IPS DF 19.7 (cell line): ENCODE results near the gene CALN1.
"Not testable (repeated sequence)": the region's sequence is repeated elsewhere in the genome, so short reads cannot be mapped to it uniquely, and the experiment has no call there.

Source experiments
- DNase-seq: peaks from one replicate; pipeline ENCODE4 v3.0.0-alpha.2; 2013; ENCODE audit warnings: low read depth, low spot score

Gene CALN1

GRCh38 chr7:72412121-72412618 lies at the start of gene CALN1:
Gene CALN1 (minus strand): TSS chr7:72412338.
- not testable (repeated sequence) for DNase-seq

- DNase-seq: no peak
Measured at GRCh38 chr7:72453471-72453870, 41.3 kb upstream of the CALN1 start.

GRCh38 chr7:72447465-72448204 lies 35.5 kb upstream of the CALN1 start:
- DNase-seq: no peak

- no peak for DNase-seq
Measured at GRCh38 chr7:72446591-72447462, 34.7 kb upstream of the CALN1 start.

GRCh38 chr7:72446131-72446530 lies 34.0 kb upstream of the CALN1 start:
- no peak for DNase-seq

- no peak for DNase-seq
Measured at GRCh38 chr7:72445580-72445979, 33.4 kb upstream of the CALN1 start.

GRCh38 chr7:72445075-72445474 lies 32.9 kb upstream of the CALN1 start:
- DNase-seq: no peak

GRCh38 chr7:72444026-72444776 lies 32.1 kb upstream of the CALN1 start:
- DNase-seq: no peak

GRCh38 chr7:72441791-72442190 lies 29.7 kb upstream of the CALN1 start:
- DNase-seq: no peak

GRCh38 chr7:72438491-72438890 lies 26.4 kb upstream of the CALN1 start:
- no peak for DNase-seq

- DNase-seq: no peak
Measured at GRCh38 chr7:72437610-72438009, 25.5 kb upstream of the CALN1 start.

GRCh38 chr7:72437061-72437585 lies 25.0 kb upstream of the CALN1 start:
- no peak for DNase-seq

- DNase-seq: no peak
Measured at GRCh38 chr7:72435925-72436480, 23.9 kb upstream of the CALN1 start.

GRCh38 chr7:72435366-72435765 lies 23.2 kb upstream of the CALN1 start:
- DNase-seq: no peak

GRCh38 chr7:72430531-72430930 lies 18.4 kb upstream of the CALN1 start:
- DNase-seq: peak; percentile 57

GRCh38 chr7:72429316-72429715 lies 17.2 kb upstream of the CALN1 start:
- no peak for DNase-seq

- DNase-seq: no peak
Measured at GRCh38 chr7:72416846-72417245, 4.7 kb upstream of the CALN1 start.

GRCh38 chr7:72415586-72415985 lies 3.4 kb upstream of the CALN1 start:
- DNase-seq: no peak

- no peak for DNase-seq
Measured at GRCh38 chr7:72413886-72414285, 1.7 kb upstream of the CALN1 start.

GRCh38 chr7:72413290-72413689 lies 1.2 kb upstream of the CALN1 start:
- DNase-seq: no peak

- DNase-seq: no peak
Measured at GRCh38 chr7:72411419-72411818, 719 bp downstream of the CALN1 start.
